DOHH2 (cell line): Measurements from ENCODE around the gene SARNP.

Experiments used
- CTCF ChIP-seq: fragments of 200-600 bp; sonication (generic); IDR thresholded peaks from one replicate; pipeline ENCODE4 v1.5.1; 2014; ENCODE audit warnings: antibody characterized with exemption, mild to moderate bottlenecking, low read depth, low read length; ENCODE audit not compliant: poor library complexity, severe bottlenecking
- EZH2phosphoT487 ChIP-seq: fragments of 200-600 bp; sonication (generic); IDR thresholded peaks from 2 replicates; pipeline ENCODE4 v1.6.1; 2017; ENCODE audit warnings: borderline replicate concordance, mild to moderate bottlenecking, antibody characterized with exemption, low read length, moderate library complexity, mixed read lengths

- TF ChIP-seq CTCF (no peak), EZH2phosphoT487 (no peak)
Observed at GRCh38 chr12:55716582-55716957, 101.0 kb downstream of the SARNP start.
